ENCODE results near the gene NR5A1.

- TF ChIP-seq CTCF (IDR thresholded peaks at IDR 0.05) (no peak), POLR2A (IDR thresholded peaks at IDR 0.05) (no peak), EP300 (IDR thresholded peaks at IDR 0.05; ENCODE audit: low read depth) (no peak)
Measured at GRCh38 chr9:124475868-124476690, 31.1 kb downstream of the NR5A1 start.

All from transverse colon (tissue), 3 donors.